ENCODE results near the gene TTLL12.

DNA sequence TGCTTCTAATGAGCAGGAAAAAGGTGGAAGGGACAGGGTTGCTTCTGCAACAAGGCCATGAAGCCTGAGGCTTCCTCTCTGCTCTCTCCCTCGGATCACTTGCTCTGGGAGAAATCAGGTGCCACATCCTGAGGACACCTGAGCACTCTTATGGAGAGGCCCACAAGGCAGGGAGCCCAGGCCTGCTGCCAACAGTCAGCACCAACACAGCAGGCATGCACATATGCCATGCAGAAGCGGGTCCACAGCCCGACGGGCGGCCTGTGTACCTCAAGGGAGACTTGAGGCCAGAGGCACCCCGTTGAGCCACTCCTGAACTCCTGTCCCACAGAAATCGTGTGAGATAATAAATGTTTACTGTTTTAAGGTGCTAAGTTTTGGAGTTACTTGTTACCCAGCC, 9.5 kb downstream of the TTLL12 start:
- TF ChIP-seq, protein P1, sequence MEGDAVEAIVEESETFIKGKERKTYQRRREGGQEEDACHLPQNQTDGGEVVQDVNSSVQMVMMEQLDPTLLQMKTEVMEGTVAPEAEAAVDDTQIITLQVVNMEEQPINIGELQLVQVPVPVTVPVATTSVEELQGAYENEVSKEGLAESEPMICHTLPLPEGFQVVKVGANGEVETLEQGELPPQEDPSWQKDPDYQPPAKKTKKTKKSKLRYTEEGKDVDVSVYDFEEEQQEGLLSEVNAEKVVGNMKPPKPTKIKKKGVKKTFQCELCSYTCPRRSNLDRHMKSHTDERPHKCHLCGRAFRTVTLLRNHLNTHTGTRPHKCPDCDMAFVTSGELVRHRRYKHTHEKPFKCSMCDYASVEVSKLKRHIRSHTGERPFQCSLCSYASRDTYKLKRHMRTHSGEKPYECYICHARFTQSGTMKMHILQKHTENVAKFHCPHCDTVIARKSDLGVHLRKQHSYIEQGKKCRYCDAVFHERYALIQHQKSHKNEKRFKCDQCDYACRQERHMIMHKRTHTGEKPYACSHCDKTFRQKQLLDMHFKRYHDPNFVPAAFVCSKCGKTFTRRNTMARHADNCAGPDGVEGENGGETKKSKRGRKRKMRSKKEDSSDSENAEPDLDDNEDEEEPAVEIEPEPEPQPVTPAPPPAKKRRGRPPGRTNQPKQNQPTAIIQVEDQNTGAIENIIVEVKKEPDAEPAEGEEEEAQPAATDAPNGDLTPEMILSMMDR (IDR thresholded peaks at IDR 0.05), result no peak
- no peak for TF ChIP-seq POLR2A (IDR thresholded peaks at IDR 0.05)
